Nephron (organoid): ENCODE results near the gene TUBGCP2.

Experiments
- H3K27ac Mint-ChIP-seq, 3 experiments: 2 replicates each; pipeline ENCODE4 v1.8.0; 2020; ENCODE audit warnings: mixed read lengths in 3 of 3, mild to moderate bottlenecking in 2 of 3, moderate library complexity in 1 of 3
- H3K27me3 Mint-ChIP-seq: 2 replicates; pipeline ENCODE4 v1.8.0; 2021; ENCODE audit warnings: low read depth, mild to moderate bottlenecking, moderate library complexity, mixed read lengths
- H3K36me3 Mint-ChIP-seq: 2 replicates; pipeline ENCODE4 v1.8.0; 2020; ENCODE audit warnings: low read depth, mixed read lengths
- H3K4me1 Mint-ChIP-seq: 2 replicates; pipeline ENCODE4 v1.8.0; 2020; ENCODE audit warnings: mixed read lengths
- H3K4me3 Mint-ChIP-seq, 3 experiments: 2 replicates each; pipeline ENCODE4 v1.8.0; 2020; ENCODE audit warnings: mild to moderate bottlenecking in 3 of 3, mixed read lengths in 3 of 3, moderate library complexity in 2 of 3
- H3K9me3 Mint-ChIP-seq: 2 replicates; pipeline ENCODE4 v1.8.0; 2020; ENCODE audit warnings: mixed read lengths
- TF ChIP-seq, protein P1 (sequence below), 3 experiments: fragments of 200-600 bp; sonication (generic); IDR thresholded peaks; one replicate each; pipeline ENCODE4 v1.5.0; 2021; ENCODE audit warnings: antibody characterized with exemption in 3 of 3; ENCODE audit not compliant: unreplicated experiment in 3 of 3

The TUBGCP2 gene

DNA sequence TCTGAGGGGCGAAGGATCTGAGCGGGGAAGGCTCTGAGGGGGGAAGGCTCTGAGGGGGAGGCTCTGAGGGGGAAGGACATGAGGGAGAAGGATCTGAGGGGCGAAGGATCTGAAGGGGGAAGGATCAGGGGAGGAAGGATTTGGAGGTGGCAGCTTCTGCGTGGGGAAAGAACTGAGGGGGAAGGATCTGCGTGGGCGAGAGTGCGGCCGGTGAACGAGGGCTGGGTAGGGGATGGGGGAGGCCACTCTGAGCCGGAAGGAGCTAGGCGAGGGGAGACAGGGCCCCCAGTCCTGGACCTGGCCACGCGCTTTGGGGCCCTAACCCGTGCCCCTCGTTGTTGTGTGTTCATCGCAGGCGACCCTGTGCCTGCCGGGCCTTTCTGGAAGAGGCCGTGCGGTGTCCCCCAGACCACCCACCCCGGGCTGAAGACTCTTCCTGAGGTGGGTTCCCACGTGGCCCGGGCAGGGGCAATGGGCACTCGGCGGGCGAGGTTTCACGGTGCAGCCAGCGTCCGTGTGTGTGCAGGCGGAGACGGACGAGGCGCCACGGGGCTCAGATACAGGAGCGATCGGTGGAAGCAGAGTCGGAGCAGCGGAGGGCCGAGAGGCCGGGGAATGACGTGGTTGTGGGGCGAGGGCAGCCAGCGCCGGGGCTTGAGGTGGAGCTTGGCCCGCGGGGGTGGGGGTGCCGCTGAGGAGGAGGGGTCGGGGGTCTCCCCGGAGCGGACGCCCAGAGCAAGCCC lies 26.0 kb upstream of the TUBGCP2 start:
- H3K27me3 Mint-ChIP-seq, result peaks cover 58% of the 10 kb centered on the region
- H3K9me3 Mint-ChIP-seq, result peaks cover 19% of the 10 kb centered on the region
- H3K27ac Mint-ChIP-seq, result no peak overlapping the region
- TF ChIP-seq, protein P1, sequence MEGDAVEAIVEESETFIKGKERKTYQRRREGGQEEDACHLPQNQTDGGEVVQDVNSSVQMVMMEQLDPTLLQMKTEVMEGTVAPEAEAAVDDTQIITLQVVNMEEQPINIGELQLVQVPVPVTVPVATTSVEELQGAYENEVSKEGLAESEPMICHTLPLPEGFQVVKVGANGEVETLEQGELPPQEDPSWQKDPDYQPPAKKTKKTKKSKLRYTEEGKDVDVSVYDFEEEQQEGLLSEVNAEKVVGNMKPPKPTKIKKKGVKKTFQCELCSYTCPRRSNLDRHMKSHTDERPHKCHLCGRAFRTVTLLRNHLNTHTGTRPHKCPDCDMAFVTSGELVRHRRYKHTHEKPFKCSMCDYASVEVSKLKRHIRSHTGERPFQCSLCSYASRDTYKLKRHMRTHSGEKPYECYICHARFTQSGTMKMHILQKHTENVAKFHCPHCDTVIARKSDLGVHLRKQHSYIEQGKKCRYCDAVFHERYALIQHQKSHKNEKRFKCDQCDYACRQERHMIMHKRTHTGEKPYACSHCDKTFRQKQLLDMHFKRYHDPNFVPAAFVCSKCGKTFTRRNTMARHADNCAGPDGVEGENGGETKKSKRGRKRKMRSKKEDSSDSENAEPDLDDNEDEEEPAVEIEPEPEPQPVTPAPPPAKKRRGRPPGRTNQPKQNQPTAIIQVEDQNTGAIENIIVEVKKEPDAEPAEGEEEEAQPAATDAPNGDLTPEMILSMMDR (IDR thresholded peaks at IDR 0.05; ENCODE audit: unreplicated experiment in 3 of 3), result no peak
- H3K4me1 Mint-ChIP-seq, result peaks cover 2% of the 10 kb centered on the region
- no peaks in the 10 kb centered on the region for H3K36me3 Mint-ChIP-seq
- H3K4me3 Mint-ChIP-seq, result peak overlapping the region; percentile 71 to 83 (median 78)

DNA sequence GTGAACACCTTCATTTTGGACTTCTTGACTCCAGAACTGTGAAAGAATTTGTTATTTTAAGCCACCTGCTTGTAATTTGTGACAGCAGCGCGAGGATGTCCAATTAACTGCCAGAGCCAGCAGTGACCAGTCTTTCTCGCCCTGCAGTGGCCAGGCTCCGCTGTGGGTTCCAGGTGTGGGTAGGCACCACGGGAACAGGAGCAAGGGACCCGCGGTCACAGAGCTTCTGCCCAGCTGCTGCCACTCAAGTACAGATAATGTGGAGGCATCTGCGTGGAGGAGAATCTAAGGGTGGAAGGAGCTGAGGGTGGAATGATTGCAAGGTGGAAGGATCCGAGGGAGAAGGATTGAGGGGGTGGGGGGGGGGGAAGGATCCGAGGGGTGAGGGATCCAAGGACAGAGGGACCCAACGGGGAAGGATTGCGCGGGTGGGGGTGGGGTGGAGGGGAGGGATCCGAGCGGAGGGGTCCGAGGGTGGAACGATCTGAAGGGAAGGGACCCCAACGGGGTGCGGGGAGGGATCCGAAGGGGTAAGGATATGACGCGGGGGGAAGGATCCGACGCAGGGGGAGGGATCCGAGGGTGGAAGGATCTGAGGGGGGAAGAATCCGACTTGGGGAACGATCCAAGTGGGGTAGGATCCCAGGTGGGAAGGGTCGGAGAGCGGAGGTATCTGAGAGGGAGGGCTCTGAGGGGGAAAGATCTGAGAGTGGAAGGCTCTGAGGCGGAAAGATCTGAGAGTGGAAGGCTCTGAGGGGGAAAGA lies 24.4 kb upstream of the TUBGCP2 start:
- no peak overlapping the region for H3K4me3 Mint-ChIP-seq
- no peaks in the 10 kb centered on the region for H3K36me3 Mint-ChIP-seq
- no peak overlapping the region for H3K27ac Mint-ChIP-seq
- peaks cover 74% of the 10 kb centered on the region for H3K27me3 Mint-ChIP-seq
- peaks cover 9% of the 10 kb centered on the region for H3K4me1 Mint-ChIP-seq
- TF ChIP-seq, protein P1 (IDR thresholded peaks at IDR 0.05; ENCODE audit: unreplicated experiment in 3 of 3), result no peak
- peaks cover 19% of the 10 kb centered on the region for H3K9me3 Mint-ChIP-seq

DNA sequence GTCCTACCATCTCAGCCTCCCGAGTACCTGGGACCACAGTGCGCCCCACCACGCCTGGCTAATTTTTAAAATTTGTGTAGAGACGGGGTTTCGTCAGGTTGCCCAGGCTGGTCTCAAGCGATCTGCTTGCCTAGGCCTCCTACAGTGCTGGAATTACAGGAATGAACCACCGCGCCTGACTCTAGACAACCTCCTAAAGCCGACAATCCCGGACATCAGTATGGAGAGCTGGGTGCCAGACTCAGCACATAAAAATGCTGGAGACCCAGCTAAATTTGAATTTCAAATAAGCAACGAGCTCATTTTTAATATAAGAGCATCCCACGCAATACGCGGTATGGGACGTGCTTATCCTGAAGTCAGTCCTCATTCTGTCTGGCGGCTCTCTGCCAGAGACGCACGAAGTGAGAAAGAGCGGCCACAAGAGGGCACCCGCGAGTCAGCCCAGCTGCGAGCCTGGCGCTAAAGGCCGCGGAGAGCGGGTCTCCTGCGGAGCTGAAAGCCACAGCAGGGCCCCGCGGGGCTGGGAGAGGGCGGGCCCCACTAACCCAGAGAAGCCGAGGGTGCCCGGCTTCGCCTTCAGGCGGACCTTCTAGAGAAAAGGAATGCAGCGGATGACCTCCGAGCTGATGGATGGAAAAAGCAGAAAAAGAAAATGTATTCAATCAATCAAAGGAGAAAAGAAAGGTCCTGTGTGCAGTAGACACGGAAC lies 21.0 kb upstream of the TUBGCP2 start:
- Mint-ChIP-seq H3K4me3 (peak overlapping the region; percentile 39 to 61 (median 42)), H3K36me3 (no peaks in the 10 kb centered on the region), H3K27me3 (peaks cover 89% of the 10 kb centered on the region), H3K27ac (no peak overlapping the region), H3K4me1 (peaks cover 15% of the 10 kb centered on the region), H3K9me3 (peaks cover 19% of the 10 kb centered on the region)
- TF ChIP-seq, protein P1 (IDR thresholded peaks at IDR 0.05; ENCODE audit: unreplicated experiment in 3 of 3), result peak; percentile 96 to 98 (median 97)

DNA sequence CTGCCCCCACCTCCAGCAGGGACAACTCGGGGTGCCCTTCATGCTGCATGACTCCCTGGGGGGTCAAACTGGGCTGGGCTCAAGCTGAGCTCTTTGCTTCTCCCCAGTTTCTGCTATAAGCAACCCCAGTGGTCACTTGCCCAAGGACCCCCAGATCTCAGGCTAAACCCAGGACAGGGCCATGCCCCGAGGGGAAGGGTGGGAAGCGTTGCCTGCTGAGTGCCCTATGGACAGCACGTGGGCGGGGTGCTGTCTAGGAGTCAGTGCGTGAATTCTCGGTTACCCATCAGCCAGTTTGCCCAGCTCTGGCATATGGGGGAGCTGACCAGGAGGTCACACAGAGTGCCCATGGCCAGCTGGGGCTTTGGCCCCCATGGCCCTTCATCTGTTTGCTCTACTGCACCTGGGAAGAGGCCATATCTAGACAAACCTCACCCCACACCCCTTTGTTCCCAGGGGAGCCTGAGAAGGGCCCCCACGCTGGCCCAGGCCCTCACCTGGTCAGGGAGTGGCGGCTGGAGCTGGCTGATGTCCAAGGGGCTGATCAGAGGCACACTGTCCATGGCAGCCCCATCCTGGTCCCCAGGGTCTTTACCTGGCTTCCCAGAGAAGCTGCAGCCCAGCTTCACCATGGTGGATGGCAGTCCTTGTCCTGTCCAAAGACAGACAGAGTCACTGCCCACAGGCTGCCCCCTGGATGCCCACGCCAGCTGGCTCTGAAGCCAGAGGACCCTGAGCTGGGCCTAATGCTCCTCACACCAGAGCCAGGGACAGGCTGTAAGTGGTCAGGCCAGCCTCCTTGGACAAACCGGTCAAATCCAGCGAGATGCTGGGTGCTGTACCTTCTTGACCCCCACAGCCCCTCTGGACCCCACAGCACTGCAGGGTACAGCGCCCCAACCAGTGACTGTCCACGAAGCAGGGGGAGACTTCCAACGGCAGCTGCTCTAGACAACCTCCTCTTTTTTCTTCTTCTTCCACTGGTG lies 20.0 kb upstream of the TUBGCP2 start:
- Mint-ChIP-seq H3K36me3 (no peaks in the 10 kb centered on the region), H3K27ac (no peak overlapping the region)

More for the DNA sequence above, 20.0 kb upstream of the TUBGCP2 start:
- TF ChIP-seq, protein P1 (IDR thresholded peaks at IDR 0.05; ENCODE audit: unreplicated experiment in 3 of 3), result no peak
- Mint-ChIP-seq H3K9me3 (peaks cover 19% of the 10 kb centered on the region), H3K4me1 (peaks cover 15% of the 10 kb centered on the region), H3K4me3 (peak overlapping the region in 2 of 3 experiments; percentile 39 to 61), H3K27me3 (peaks cover 81% of the 10 kb centered on the region)
